ENCODE results near the gene NISCH. TPM values are rescaled to one million over a fixed set of nuclear protein-coding genes. Genes with fewer than 3 reads are reported as not detected.

Gene NISCH
- total RNA-seq, 1 experiment from 2014 or later: 104 TPM

- Histone ChIP-seq H3K9me3 (ENCODE audit: control insufficient read depth, low read depth, low read length) (no peaks in the 10 kb centered on the region), H2BK12ac (ENCODE audit: insufficient read length, low read depth, low read length) (no peak overlapping the region), H3K9ac (ENCODE audit: extremely low read depth, insufficient read length, low read length) (no peak overlapping the region), H3K4ac (ENCODE audit: low read depth, low read length) (no peak overlapping the region), H3K18ac (ENCODE audit: insufficient read length, low read depth, low read length) (no peak overlapping the region), H2BK120ac (ENCODE audit: low read depth, low read length, poor library complexity, severe bottlenecking) (no peak overlapping the region), H3K14ac (ENCODE audit: insufficient read depth, low read length) (no peak overlapping the region), H3K79me1 (ENCODE audit: insufficient read depth, low read depth, low read length, poor library complexity, severe bottlenecking) (no peaks in the 10 kb centered on the region), H2BK5ac (ENCODE audit: insufficient read length, low read length) (no peak overlapping the region), H2BK15ac (ENCODE audit: low read depth, low read length) (no peak overlapping the region), H3K27ac (ENCODE audit: insufficient read length, low read depth, low read length) (no peak overlapping the region), H3K4me2 (ENCODE audit: insufficient read depth, insufficient read length, low read length) (peak overlapping the region; percentile 33), H4K91ac (ENCODE audit: insufficient read length, low read depth, low read length) (no peak overlapping the region), H3K23me2 (ENCODE audit: insufficient read length, low read depth, low read length, poor library complexity, severe bottlenecking) (no peaks in the 10 kb centered on the region), H4K20me1 (ENCODE audit: control insufficient read depth, insufficient read depth, insufficient read length) (peaks cover 6% of the 10 kb centered on the region), H3K56ac (ENCODE audit: insufficient read length, low read depth, low read length) (no peak overlapping the region), H3K27me3 (ENCODE audit: insufficient read depth, low read length) (no peaks in the 10 kb centered on the region), H2AK5ac (ENCODE audit: insufficient read length, low read length) (no peak overlapping the region), H4K8ac (replicated peaks; ENCODE audit: insufficient read length, low read depth, low read length) (no peak overlapping the region), H2AFZ (ENCODE audit: low read length) (no peak overlapping the region), H3K79me2 (ENCODE audit: insufficient read depth, low read length) (no peaks in the 10 kb centered on the region), H4K5ac (ENCODE audit: insufficient read length, low read depth, low read length) (no peak overlapping the region), H3K23ac (ENCODE audit: insufficient read length, low read depth, low read length) (no peak overlapping the region), H2BK20ac (ENCODE audit: low read depth, low read length, poor library complexity, severe bottlenecking) (no peak overlapping the region), H3K4me1 (ENCODE audit: insufficient read depth, low read length) (no peaks in the 10 kb centered on the region), H3T11ph (ENCODE audit: low read length) (no peak overlapping the region)
- no peak overlapping the region for H3K27ac Mint-ChIP-seq
- no peaks in the 10 kb centered on the region for H3K36me3 Mint-ChIP-seq (ENCODE audit: insufficient read depth in 1 of 3, low read depth in 3 of 3)
- TF ChIP-seq CTCF (conservative IDR thresholded peaks at IDR 0.05): no peak
- H3K4me3 Mint-ChIP-seq: peak overlapping the region in 1 of 2 experiments; percentile 43; a peak in 1 of 5 replicates
- WGBS (ENCODE audit: extremely low coverage, insufficient read length, low lambda C conversion rate): no CpG with 5 or more reads among the region's 25 CpGs
- peaks cover 4% of the 10 kb centered on the region for H3K27me3 Mint-ChIP-seq (ENCODE audit: low read depth)
- peaks cover 6 to 7% of the 10 kb centered on the region in 2 experiments; a peak in 3 of 4 replicates for H3K4me1 Mint-ChIP-seq
- DNase-seq: no peak
- H3K9me3 Mint-ChIP-seq: no peaks in the 10 kb centered on the region; a peak in 1 of 5 replicates
Measured at GRCh38 chr3:52517796-52518722, 62.7 kb downstream of the NISCH start.

Data from H9 (cell line).